Neuronal stem cell (in vitro differentiated cells): ENCODE measurements around the gene PTPRE.

Experiments
- DNase-seq: peaks from one replicate; pipeline ENCODE4 v3.0.0-alpha.2; 2013; ENCODE audit warnings: low spot score
- H2AFZ ChIP-seq: one replicate; pipeline ENCODE4 v1.6.1; 2013; ENCODE audit warnings: mild to moderate bottlenecking, low read length, inconsistent platforms
- H2AK5ac ChIP-seq: 2 replicates; pipeline ENCODE4 v1.6.1; 2013; ENCODE audit warnings: low read depth, mild to moderate bottlenecking, inconsistent platforms, low read length, moderate library complexity, mixed read lengths
- H2BK120ac ChIP-seq: 2 replicates; pipeline ENCODE4 v1.6.1; 2013; ENCODE audit warnings: low read depth, mild to moderate bottlenecking, inconsistent platforms, low read length, moderate library complexity, mixed read lengths
- H2BK12ac ChIP-seq: one replicate; pipeline ENCODE4 v1.6.1; 2013; ENCODE audit warnings: low read length, inconsistent platforms
- H2BK15ac ChIP-seq: 2 replicates; pipeline ENCODE4 v1.6.1; 2013; ENCODE audit warnings: mild to moderate bottlenecking, low read length, inconsistent platforms, mixed read lengths
- H2BK5ac ChIP-seq: one replicate; pipeline ENCODE4 v1.6.1; 2013; ENCODE audit warnings: inconsistent platforms, mild to moderate bottlenecking, low read length, moderate library complexity
- H3K14ac ChIP-seq: one replicate; pipeline ENCODE4 v1.6.1; 2013; ENCODE audit warnings: low read length, inconsistent platforms
- H3K18ac ChIP-seq: 2 replicates; pipeline ENCODE4 v1.6.1; 2013; ENCODE audit warnings: low read length, inconsistent platforms
- H3K23ac ChIP-seq: 2 replicates; pipeline ENCODE4 v1.6.1; 2013; ENCODE audit warnings: low read depth, mild to moderate bottlenecking, mixed read lengths, low read length, inconsistent platforms; ENCODE audit not compliant: poor library complexity
- H3K27ac ChIP-seq: replicated peaks from 3 replicates; pipeline ENCODE4 v1.5.1; 2013; ENCODE audit warnings: low read length, inconsistent platforms
- H3K27me3 ChIP-seq, 3 experiments: 2 replicates each; pipeline ENCODE4 v1.6.1; 2013; ENCODE audit warnings: low read length in 3 of 3, mild to moderate bottlenecking in 2 of 3, inconsistent platforms in 1 of 3, low read depth in 1 of 3, mixed read lengths in 1 of 3, moderate library complexity in 1 of 3; ENCODE audit not compliant: control insufficient read depth in 3 of 3, insufficient read depth in 3 of 3
- H3K36me3 ChIP-seq, 2 donors: replicated peaks in 1 of 2; 2 replicates each; pipeline ENCODE4 v1.6.1; 2013; ENCODE audit warnings: low read length in 2 of 2; ENCODE audit not compliant: control insufficient read depth in 2 of 2, insufficient read depth in 2 of 2
- H3K4ac ChIP-seq: 2 replicates; pipeline ENCODE4 v1.6.1; 2013; ENCODE audit warnings: inconsistent platforms, mild to moderate bottlenecking, low read length, moderate library complexity
- H3K4me1 ChIP-seq, 2 donors: 1 replicate in 1 of 2; 2 replicates in 1 of 2; pipeline ENCODE4 v1.6.1; 2013; ENCODE audit warnings: low read length in 2 of 2, low read depth in 1 of 2; ENCODE audit not compliant: control insufficient read depth in 2 of 2, insufficient read depth in 1 of 2
- H3K4me2 ChIP-seq: one replicate; pipeline ENCODE4 v1.6.1; 2013; ENCODE audit warnings: mild to moderate bottlenecking, low read length, inconsistent platforms; ENCODE audit not compliant: insufficient read depth, poor library complexity, severe bottlenecking
- H3K4me3 ChIP-seq, 2 donors: 2 replicates each; pipeline ENCODE4 v1.5.1; 2013; ENCODE audit warnings: low read length in 2 of 2, mild to moderate bottlenecking in 2 of 2, inconsistent platforms in 1 of 2, moderate library complexity in 1 of 2
- H3K79me1 ChIP-seq: one replicate; pipeline ENCODE4 v1.6.1; 2013; ENCODE audit warnings: low read depth, mild to moderate bottlenecking, inconsistent platforms, low read length, moderate library complexity
- H3K9ac ChIP-seq: one replicate; pipeline ENCODE4 v1.6.1; 2013; ENCODE audit warnings: mild to moderate bottlenecking, low read depth, low read length, inconsistent platforms; ENCODE audit not compliant: poor library complexity
- H3K9me3 ChIP-seq, 2 donors: replicated peaks in 1 of 2; 2 replicates each; pipeline versions ENCODE3 to v1.6.1; 2013; ENCODE audit warnings: low read length in 2 of 2, mild to moderate bottlenecking in 2 of 2, inconsistent platforms in 1 of 2, low read depth in 1 of 2, mixed read lengths in 1 of 2, moderate library complexity in 1 of 2; ENCODE audit not compliant: control insufficient read depth in 2 of 2, insufficient read depth in 1 of 2
- H4K8ac ChIP-seq: one replicate; pipeline ENCODE4 v1.6.1; 2013; ENCODE audit warnings: low read depth, mild to moderate bottlenecking, inconsistent platforms, low read length, moderate library complexity
- H4K91ac ChIP-seq: one replicate; pipeline ENCODE4 v1.6.1; 2013; ENCODE audit warnings: low read length, low read depth, mild to moderate bottlenecking, inconsistent platforms; ENCODE audit not compliant: poor library complexity
- WGBS, 2 donors: extraction: QIAGEN DNeasy Blood & Tissue Kit; methylation state at CpG; one replicate each; pipeline ENCODE4 v1.1.7; 2013; ENCODE audit warnings: missing lambda C conversion rate in 2 of 2, mixed read lengths in 1 of 2; ENCODE audit not compliant: insufficient read length in 2 of 2, insufficient replicate concordance in 1 of 2; ENCODE audit errors: extremely low coverage in 2 of 2; 5-methylcytosine and 5-hydroxymethylcytosine counted together

Gene PTPRE

GRCh38 chr10:127971963-127972615, 65.2 kb downstream of the PTPRE start:
- peak overlapping the region; percentile 4 for H3K18ac ChIP-seq
- no CpG with 5 or more reads among the region's 12 CpGs for WGBS, 2 donors
- H3K9ac ChIP-seq: peak overlapping the region; percentile 17
- no peaks in the 10 kb centered on the region for H3K36me3 ChIP-seq
- no peak overlapping the region for H3K14ac ChIP-seq
- H2BK15ac ChIP-seq: no peak overlapping the region
- H4K8ac ChIP-seq: no peak overlapping the region
- H2BK5ac ChIP-seq: no peak overlapping the region
- H3K4ac ChIP-seq: no peak overlapping the region
- H3K4me3 ChIP-seq: no peak overlapping the region
- DNase-seq: no peak
- H2AFZ ChIP-seq: no peak overlapping the region
- H3K4me2 ChIP-seq: no peak overlapping the region
- no peak overlapping the region for H3K23ac ChIP-seq
- no peaks in the 10 kb centered on the region for H3K9me3 ChIP-seq
- H2BK12ac ChIP-seq: no peak overlapping the region
- no peak overlapping the region for H4K91ac ChIP-seq
- H3K27ac ChIP-seq: no peak overlapping the region
- H3K79me1 ChIP-seq: no peaks in the 10 kb centered on the region
- H3K4me1 ChIP-seq: peaks cover 0 to 11% of the 10 kb centered on the region in 2 donors
- peak overlapping the region; percentile 64 for H2AK5ac ChIP-seq
- H2BK120ac ChIP-seq: no peak overlapping the region
- H3K27me3 ChIP-seq: peaks cover 0 to 4% (median 0%) of the 10 kb centered on the region in 3 experiments

DNA sequence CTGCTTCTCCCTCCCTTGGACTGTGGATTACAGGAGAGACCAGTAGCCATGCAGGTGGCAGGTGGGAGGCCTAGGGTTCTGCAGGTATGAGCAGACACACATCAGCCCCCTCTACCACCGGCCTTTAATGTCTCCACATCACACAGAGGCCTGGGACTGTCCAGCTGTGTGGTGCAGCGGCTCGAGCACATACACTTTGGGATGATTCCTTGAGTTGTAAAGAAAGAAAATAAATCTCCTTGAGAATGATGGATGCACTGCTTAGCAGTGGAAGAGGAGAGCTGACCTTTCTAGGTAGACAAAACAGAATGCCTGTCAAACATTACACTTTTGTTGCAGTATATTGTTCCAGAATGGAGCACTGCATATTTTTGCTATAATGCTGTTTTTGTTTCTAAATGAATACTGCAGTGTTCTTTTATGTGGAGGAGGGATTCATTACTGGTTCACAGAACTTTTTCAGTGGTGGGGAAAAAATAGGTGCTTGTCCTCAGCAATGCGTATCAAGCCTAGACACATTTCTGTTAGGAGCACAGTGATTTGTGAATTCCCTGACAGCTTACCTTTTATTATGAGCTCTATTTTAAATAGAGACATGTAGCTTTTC, 66.0 kb downstream of the PTPRE start:
- H3K4me2 ChIP-seq: no peak overlapping the region
- peak overlapping the region; percentile 7 for H4K91ac ChIP-seq
- no peak overlapping the region for H4K8ac ChIP-seq
- no peak overlapping the region for H2BK120ac ChIP-seq
- no CpG with 5 or more reads among the region's 4 CpGs for WGBS, 2 donors
- no peak overlapping the region for H2AFZ ChIP-seq
- no peak overlapping the region for H3K4me3 ChIP-seq
- H2BK5ac ChIP-seq: no peak overlapping the region
- H3K4ac ChIP-seq: no peak overlapping the region
- H2BK15ac ChIP-seq: no peak overlapping the region
- H3K18ac ChIP-seq: peak overlapping the region; percentile 4
- no peak overlapping the region for H3K14ac ChIP-seq
- H3K9ac ChIP-seq: peak overlapping the region; percentile 17
- DNase-seq: no peak
- no peak overlapping the region for H3K23ac ChIP-seq
- no peak overlapping the region for H2BK12ac ChIP-seq
- no peak overlapping the region for H3K27ac ChIP-seq
- H2AK5ac ChIP-seq: peak overlapping the region; percentile 64
- peaks cover 0 to 11% of the 10 kb centered on the region in 2 donors for H3K4me1 ChIP-seq
- H3K36me3 ChIP-seq: no peaks in the 10 kb centered on the region
- H3K9me3 ChIP-seq: no peaks in the 10 kb centered on the region
- peaks cover 0 to 4% (median 0%) of the 10 kb centered on the region in 3 experiments for H3K27me3 ChIP-seq
- no peaks in the 10 kb centered on the region for H3K79me1 ChIP-seq

DNA sequence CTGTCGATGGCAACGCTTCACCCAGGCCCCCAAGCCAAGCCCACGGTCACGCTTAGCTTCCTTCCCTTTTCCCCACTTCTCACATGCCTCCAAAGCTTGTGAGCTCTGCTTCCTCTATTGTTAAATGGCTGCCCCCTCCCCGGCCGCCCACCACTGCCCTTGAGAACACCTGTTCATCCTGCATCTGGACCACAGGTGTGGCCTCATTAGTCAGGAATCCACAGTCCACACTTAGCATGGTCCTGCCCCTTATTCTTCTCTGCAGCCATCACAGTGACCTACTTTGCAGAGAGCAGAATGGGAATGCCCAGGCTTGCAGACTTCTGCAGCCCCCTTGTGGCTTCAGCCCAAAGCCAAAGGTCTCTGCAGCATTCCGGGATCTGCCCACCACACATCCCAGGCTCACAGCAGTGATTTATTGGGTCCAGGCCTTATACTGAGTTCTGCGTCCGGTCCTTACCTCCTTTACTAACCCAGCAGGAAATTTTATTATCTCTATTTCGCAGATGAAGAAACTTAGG, 66.9 kb downstream of the PTPRE start:
- no peak for DNase-seq
- H4K91ac ChIP-seq: no peak overlapping the region
- H3K23ac ChIP-seq: no peak overlapping the region

DNA sequence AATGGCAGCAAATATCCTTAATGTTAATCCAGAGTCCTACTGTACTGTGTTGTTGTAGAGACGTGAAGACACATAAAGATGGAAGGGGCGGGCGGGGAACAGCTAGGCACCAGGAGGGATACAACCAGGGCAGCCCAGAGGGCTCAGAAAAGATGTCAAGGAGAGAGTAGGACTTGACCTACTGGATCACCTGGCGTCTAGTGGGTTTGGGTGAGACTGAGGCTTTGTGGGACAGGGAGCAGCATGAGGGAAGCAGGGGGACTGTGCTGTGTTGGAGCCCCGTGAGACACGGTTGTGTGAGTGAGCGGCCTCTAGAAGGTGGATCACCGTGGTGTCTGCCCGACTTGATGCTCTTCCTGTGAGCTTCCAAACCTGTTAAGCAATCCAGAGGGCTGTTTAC, 68.0 kb downstream of the PTPRE start:
- Histone ChIP-seq H2BK15ac (no peak overlapping the region), H3K4me3 (no peak overlapping the region), H2AFZ (no peak overlapping the region), H3K9ac (no peak overlapping the region), H3K4me1 (peaks cover 0 to 5% of the 10 kb centered on the region in 2 donors), H2BK12ac (no peak overlapping the region), H3K36me3 (no peaks in the 10 kb centered on the region), H3K27me3 (peaks cover 0 to 4% (median 0%) of the 10 kb centered on the region in 3 experiments), H3K4ac (no peak overlapping the region), H3K14ac (peak overlapping the region; percentile 10), H4K8ac (no peak overlapping the region), H3K18ac (peak overlapping the region; percentile 35), H3K4me2 (no peak overlapping the region), H3K9me3 (no peaks in the 10 kb centered on the region), H2AK5ac (no peak overlapping the region), H4K91ac (no peak overlapping the region), H2BK120ac (no peak overlapping the region), H3K27ac (no peak overlapping the region), H3K79me1 (no peaks in the 10 kb centered on the region), H3K23ac (no peak overlapping the region), H2BK5ac (no peak overlapping the region)
- no CpG with 5 or more reads among the region's 9 CpGs for WGBS, 2 donors
- no peak for DNase-seq

More for the DNA sequence above, 66.9 kb downstream of the PTPRE start:
- H2AFZ ChIP-seq: no peak overlapping the region
- H3K9ac ChIP-seq: no peak overlapping the region
- no peak overlapping the region for H3K4me3 ChIP-seq
- H3K27ac ChIP-seq: no peak overlapping the region
- no peak overlapping the region for H2BK5ac ChIP-seq
- no peak overlapping the region for H2BK12ac ChIP-seq
- H3K27me3 ChIP-seq: peaks cover 0 to 4% (median 0%) of the 10 kb centered on the region in 3 experiments
- no peak overlapping the region for H2AK5ac ChIP-seq
- no peak overlapping the region for H3K14ac ChIP-seq
- no peak overlapping the region for H4K8ac ChIP-seq
- H3K4me1 ChIP-seq: peaks cover 0 to 5% of the 10 kb centered on the region in 2 donors
- H3K4me2 ChIP-seq: no peak overlapping the region
- H3K36me3 ChIP-seq: no peaks in the 10 kb centered on the region
- no peak overlapping the region for H2BK120ac ChIP-seq
- H3K9me3 ChIP-seq: no peaks in the 10 kb centered on the region
- H3K4ac ChIP-seq: no peak overlapping the region
- H2BK15ac ChIP-seq: no peak overlapping the region
- no peak overlapping the region for H3K18ac ChIP-seq
- no peaks in the 10 kb centered on the region for H3K79me1 ChIP-seq
- no CpG with 5 or more reads among the region's 10 CpGs for WGBS, 2 donors
